Loucy (cell line): ENCODE measurements around the gene KCNH1.

Experiments used
- H2AFZ ChIP-seq: fragments of 200-600 bp; sonication (generic); 2 replicates; pipeline ENCODE4 v1.6.0; 2016; ENCODE audit warnings: antibody characterized with exemption, mild to moderate bottlenecking, low read length, moderate library complexity
- H3F3A ChIP-seq: fragments of 200-600 bp; 2 replicates; pipeline ENCODE4 v1.6.0; 2016; ENCODE audit warnings: antibody characterized with exemption, low read depth, mild to moderate bottlenecking
- H3K27me3 ChIP-seq: fragments of 200-600 bp; sonication (generic); 2 replicates; pipeline ENCODE4 v1.6.1; 2014; ENCODE audit warnings: low read length, mild to moderate bottlenecking; ENCODE audit not compliant: insufficient read depth, poor library complexity, severe bottlenecking
- H3K36me3 ChIP-seq: fragments of 200-600 bp; sonication (generic); 2 replicates; pipeline ENCODE4 v1.6.1; 2016; ENCODE audit warnings: low read length; ENCODE audit not compliant: insufficient read depth
- H3K4me1 ChIP-seq: fragments of 200-600 bp; sonication (generic); 2 replicates; pipeline ENCODE4 v1.5.1; 2014; ENCODE audit warnings: low read length, mild to moderate bottlenecking; ENCODE audit not compliant: insufficient read depth, poor library complexity, severe bottlenecking
- H3K4me2 ChIP-seq: fragments of 200-600 bp; sonication (generic); 2 replicates; pipeline ENCODE4 v1.6.0; 2014; ENCODE audit warnings: antibody characterized with exemption, low read length, low read depth, mild to moderate bottlenecking; ENCODE audit not compliant: poor library complexity, severe bottlenecking
- H3K4me3 ChIP-seq: fragments of 200-600 bp; sonication (generic); 2 replicates; pipeline ENCODE4 v1.5.1; 2014; ENCODE audit warnings: low read length, mild to moderate bottlenecking, mixed read lengths; ENCODE audit not compliant: poor library complexity, severe bottlenecking
- H3K79me2 ChIP-seq: fragments of 200-600 bp; sonication (generic); 2 replicates; pipeline ENCODE4 v1.6.1; 2014; ENCODE audit warnings: low read length; ENCODE audit not compliant: insufficient read depth
- H3K9ac ChIP-seq: fragments of 200-600 bp; sonication (generic); 2 replicates; pipeline ENCODE4 v1.6.0; 2014; ENCODE audit warnings: mild to moderate bottlenecking, low read depth, low read length, moderate library complexity; ENCODE audit not compliant: poor library complexity, severe bottlenecking
- H3K9me2 ChIP-seq: fragments of 200-600 bp; sonication (generic); replicated peaks from 2 replicates; pipeline ENCODE4 v1.6.1; 2016; ENCODE audit warnings: low read depth, low read length, mixed read lengths
- H3K9me3 ChIP-seq: fragments of 200-600 bp; sonication (generic); 2 replicates; pipeline ENCODE4 v1.6.1; 2014; ENCODE audit warnings: mild to moderate bottlenecking, antibody characterized with exemption, low read length, low read depth; ENCODE audit not compliant: insufficient read depth
- H4K20me1 ChIP-seq: fragments of 200-600 bp; sonication (generic); 2 replicates; pipeline ENCODE4 v1.6.0; 2014; ENCODE audit warnings: antibody characterized with exemption, low read length, mild to moderate bottlenecking; ENCODE audit not compliant: insufficient read depth, poor library complexity, severe bottlenecking
- CTCF ChIP-seq: fragments of 200-600 bp; sonication (generic); conservative IDR thresholded peaks from 2 replicates; pipeline ENCODE4 v1.5.1; 2014; ENCODE audit warnings: mild to moderate bottlenecking, antibody characterized with exemption, low read length
- EZH2phosphoT487 ChIP-seq: fragments of 200-600 bp; IDR thresholded peaks from 2 replicates; pipeline ENCODE4 v1.6.1; 2018; ENCODE audit warnings: antibody characterized with exemption, mild to moderate bottlenecking, moderate library complexity, borderline replicate concordance

The KCNH1 gene

GRCh38 chr1:210916548-210916947 lies 217.4 kb downstream of the KCNH1 start:
- H3F3A ChIP-seq: no peaks in the 10 kb centered on the region
- no peaks in the 10 kb centered on the region for H3K36me3 ChIP-seq
- no peaks in the 10 kb centered on the region for H3K9me3 ChIP-seq
- H3K27me3 ChIP-seq: no peaks in the 10 kb centered on the region
- H4K20me1 ChIP-seq: no peaks in the 10 kb centered on the region
- H3K4me2 ChIP-seq: no peak overlapping the region
- no peak overlapping the region for H3K4me3 ChIP-seq
- no peaks in the 10 kb centered on the region for H3K4me1 ChIP-seq
- H3K9ac ChIP-seq: no peak overlapping the region
- H3K79me2 ChIP-seq: no peaks in the 10 kb centered on the region
- TF ChIP-seq CTCF (no peak), EZH2phosphoT487 (no peak)
- no peaks in the 10 kb centered on the region for H3K9me2 ChIP-seq
- H2AFZ ChIP-seq: no peak overlapping the region; the same call in 1 of the 2 replicates

GRCh38 chr1:210915890-210916507 lies 217.9 kb downstream of the KCNH1 start:
- no peak overlapping the region; the same call in 1 of the 2 replicates for H2AFZ ChIP-seq
- H3K9me3 ChIP-seq: no peaks in the 10 kb centered on the region

GRCh38 chr1:210912752-210913151 lies 221.2 kb downstream of the KCNH1 start:
- no peaks in the 10 kb centered on the region for H3K4me1 ChIP-seq
- no peaks in the 10 kb centered on the region for H4K20me1 ChIP-seq
- no peaks in the 10 kb centered on the region for H3F3A ChIP-seq
- H3K79me2 ChIP-seq: no peaks in the 10 kb centered on the region
- TF ChIP-seq CTCF (no peak), EZH2phosphoT487 (no peak)
- H3K4me2 ChIP-seq: no peak overlapping the region
- H3K9me2 ChIP-seq: no peaks in the 10 kb centered on the region
- H2AFZ ChIP-seq: no peak overlapping the region
- H3K9me3 ChIP-seq: no peaks in the 10 kb centered on the region
- no peak overlapping the region for H3K9ac ChIP-seq
- H3K4me3 ChIP-seq: no peak overlapping the region
- no peaks in the 10 kb centered on the region for H3K36me3 ChIP-seq
- no peaks in the 10 kb centered on the region for H3K27me3 ChIP-seq

More at GRCh38 chr1:210915890-210916507, 217.9 kb downstream of the KCNH1 start:
- no peaks in the 10 kb centered on the region for H3K4me1 ChIP-seq
- H3F3A ChIP-seq: no peaks in the 10 kb centered on the region
- no peak overlapping the region for H3K4me2 ChIP-seq
- no peak overlapping the region for H3K9ac ChIP-seq
- no peaks in the 10 kb centered on the region for H3K27me3 ChIP-seq
- no peaks in the 10 kb centered on the region for H3K79me2 ChIP-seq
- H3K4me3 ChIP-seq: no peak overlapping the region
- no peaks in the 10 kb centered on the region for H4K20me1 ChIP-seq
- no peaks in the 10 kb centered on the region for H3K36me3 ChIP-seq
- H3K9me2 ChIP-seq: no peaks in the 10 kb centered on the region
- TF ChIP-seq EZH2phosphoT487: no peak
- no peak for TF ChIP-seq CTCF
